GM19467 (cell line): ENCODE data around the gene CABP7.

Experiments used
- ATAC-seq: cut with Tn5 transposase; IDR thresholded peaks from one replicate; pipeline ENCODE4 v1.9.1; 2021; ENCODE audit warnings: mild to moderate bottlenecking, moderate library complexity; ENCODE audit not compliant: unreplicated experiment

Gene CABP7

GRCh38 chr22:29722587-29722986 is 2.8 kb downstream of the CABP7 start:
- no peak for ATAC-seq

GRCh38 chr22:29723766-29724165 is 4.0 kb downstream of the CABP7 start:
- ATAC-seq: no peak

- no peak for ATAC-seq
Observed at GRCh38 chr22:29724843-29725242, 5.0 kb downstream of the CABP7 start.

- no peak for ATAC-seq
Observed at GRCh38 chr22:29726106-29726505, 6.3 kb downstream of the CABP7 start.

GRCh38 chr22:29726512-29727130 is 6.8 kb downstream of the CABP7 start:
- no peak for ATAC-seq

GRCh38 chr22:29727131-29727523 is 7.3 kb downstream of the CABP7 start:
- no peak for ATAC-seq

GRCh38 chr22:29729161-29729560 is 9.4 kb downstream of the CABP7 start:
- ATAC-seq: no peak

- ATAC-seq: no peak
Observed at GRCh38 chr22:29731058-29731850, 11.5 kb downstream of the CABP7 start.

- no peak for ATAC-seq
Observed at GRCh38 chr22:29732883-29733282, 13.1 kb downstream of the CABP7 start.

GRCh38 chr22:29733362-29734201 is 13.8 kb downstream of the CABP7 start:
- no peak for ATAC-seq

GRCh38 chr22:29734406-29734805 is 14.6 kb downstream of the CABP7 start:
- ATAC-seq: no peak

GRCh38 chr22:29734838-29735237 is 15.0 kb downstream of the CABP7 start:
- no peak for ATAC-seq

GRCh38 chr22:29735416-29735815 is 15.6 kb downstream of the CABP7 start:
- ATAC-seq: no peak

GRCh38 chr22:29737251-29738117 is 17.7 kb downstream of the CABP7 start:
- no peak for ATAC-seq

- ATAC-seq: no peak
Observed at GRCh38 chr22:29738118-29738815, 18.5 kb downstream of the CABP7 start.

GRCh38 chr22:29739346-29739875 is 19.6 kb downstream of the CABP7 start:
- ATAC-seq: no peak

- ATAC-seq: no peak
Observed at GRCh38 chr22:29740216-29740615, 20.4 kb downstream of the CABP7 start.

- no peak for ATAC-seq
Observed at GRCh38 chr22:29741926-29742325, 22.1 kb downstream of the CABP7 start.

GRCh38 chr22:29742326-29742725 is 22.5 kb downstream of the CABP7 start:
- ATAC-seq: no peak

GRCh38 chr22:29744902-29745301 is 25.1 kb downstream of the CABP7 start:
- ATAC-seq: no peak
